Transverse colon (tissue), 4 donors: ENCODE data around the gene CAPZA2. TPM values are rescaled to one million over a fixed set of nuclear protein-coding genes. Genes with fewer than 3 reads are reported as not detected.

Experiments used
- DNase-seq: peaks from one replicate; pipeline ENCODE4 v3.0.0-alpha.2; 2019
- H3K27ac ChIP-seq, 4 donors: fragments of 200-600 bp; sonication (generic); 2 replicates each; pipeline ENCODE4 v1.5.1; 2016 to 2018; ENCODE audit warnings: inconsistent platforms in 4 of 4
- H3K27me3 ChIP-seq: fragments of 200-600 bp; sonication (generic); 2 replicates; pipeline ENCODE4 v1.5.1; 2017; ENCODE audit warnings: inconsistent platforms
- H3K36me3 ChIP-seq, 4 donors: fragments of 200-600 bp; sonication (generic); 2 replicates each; pipeline ENCODE4 v1.5.1; 2017 to 2019; ENCODE audit warnings: inconsistent platforms in 4 of 4
- H3K4me1 ChIP-seq, 4 donors: fragments of 200-600 bp; sonication (generic); 2 replicates each; pipeline ENCODE4 v1.5.1; 2017 to 2020; ENCODE audit warnings: inconsistent platforms in 4 of 4
- H3K4me3 ChIP-seq, 4 donors: fragments of 200-600 bp; sonication (generic); 1 replicate in 1 of 4; 2 replicates in 3 of 4; pipeline versions ENCODE4 v1.5.1 to v1.6.1; 2017 to 2019; ENCODE audit warnings: inconsistent platforms in 4 of 4
- H3K9me3 ChIP-seq, 2 donors: fragments of 200-600 bp; sonication (generic); 2 replicates each; pipeline ENCODE4 v1.5.1; 2017 to 2019; ENCODE audit warnings: inconsistent platforms in 2 of 2
- CTCF ChIP-seq, 5 experiments: fragments of 200-600 bp in 3 of 5; fragments of 450-650 bp in 2 of 5; sonication (generic) in 3 of 5; IDR thresholded peaks; 1 replicate in 2 of 5; 2 replicates in 3 of 5; pipeline ENCODE4 v1.5.1; 2016 to 2017; ENCODE audit warnings: antibody characterized with exemption in 5 of 5, inconsistent platforms in 3 of 5, mild to moderate bottlenecking in 2 of 5, moderate library complexity in 1 of 5
- EP300 ChIP-seq: sonication (generic); formaldehyde crosslinking; IDR thresholded peaks from one replicate; pipeline ENCODE4 v1.6.1; 2017; ENCODE audit warnings: antibody characterized with exemption, low read depth
- POLR2A ChIP-seq: fragments of 450-650 bp; IDR thresholded peaks from one replicate; pipeline ENCODE4 v1.6.1; 2016; ENCODE audit warnings: antibody characterized with exemption, mild to moderate bottlenecking, moderate library complexity
- POLR2AphosphoS5 ChIP-seq, 3 donors: sonication (generic); formaldehyde crosslinking; IDR thresholded peaks; one replicate each; pipeline ENCODE4 v1.6.1; 2016; ENCODE audit warnings: antibody characterized with exemption in 3 of 3
- WGBS, 2 donors: methylation state at CpG; one replicate each; pipeline ENCODE4 v1.1.5; 2018; ENCODE audit warnings: low coverage in 1 of 2; 5-methylcytosine and 5-hydroxymethylcytosine counted together
- in situ Hi-C, 4 donors: fragments of 200-750 bp; cut with MboI; loops; one replicate each; pipeline versions ENCODE4 v1.15.0 to v1.15.1; 2017; ENCODE audit warnings: low sequenced_read_pairs in 3 of 4, low pct_ligation_motif_present in 1 of 4, low pct_unique_long_range_greater_than_20kb in 1 of 4
- intact Hi-C: fragments of 100-400 bp; cut with DNase I; formaldehyde crosslinking; loops from one replicate; pipeline ENCODE4 v1.15.1; 2023; ENCODE audit warnings: low total_unique reads
- total RNA-seq, 4 donors: library from RNA; depleted of rRNA; stranded (reverse); fragments of >200 nt; gene quantifications; one replicate each; pipeline ENCODE4 v1.1.0, GENCODE V29; 2016

The CAPZA2 gene
- total RNA-seq, 4 donors from 2014 or later = 74.4 to 133 (median 88.5) TPM

- peaks cover 16 to 42% (median 36%) of the 10 kb centered on the region in 4 donors for H3K4me1 ChIP-seq
- TF ChIP-seq POLR2AphosphoS5 (IDR thresholded peaks at IDR 0.05) (no peak), POLR2A (no peak), EP300 (no peak), CTCF (IDR thresholded peaks at IDR 0.05) (no peak)
- H3K4me3 ChIP-seq = no peak overlapping the region
- H3K27ac ChIP-seq = no peak overlapping the region
- 82 to 85% methylated on average over 2 to 3 of the region's 3 CpGs for WGBS, 2 donors
- in situ Hi-C loops = no loop called here
- no peaks in the 10 kb centered on the region for H3K9me3 ChIP-seq
- intact Hi-C loops = no loop called here
- H3K36me3 ChIP-seq = no peaks in the 10 kb centered on the region
- no peaks in the 10 kb centered on the region for H3K27me3 ChIP-seq
- no peak for DNase-seq
Observed at GRCh38 chr7:116877443-116878217, 15.2 kb downstream of the CAPZA2 start.

- TF ChIP-seq CTCF (IDR thresholded peaks at IDR 0.05) (no peak), POLR2A (no peak), EP300 (no peak)
- 94 to 96% methylated on average over 3 of the region's 3 CpGs for WGBS, 2 donors
- peaks cover 0 to 7% (median 0%) of the 10 kb centered on the region in 4 donors for H3K36me3 ChIP-seq
- peaks cover 4 to 31% (median 10%) of the 10 kb centered on the region in 4 donors for H3K4me1 ChIP-seq
- in situ Hi-C loops = no loop called here
- H3K4me3 ChIP-seq = no peak overlapping the region
- DNase-seq = no peak
- H3K27ac ChIP-seq = no peak overlapping the region
- no peaks in the 10 kb centered on the region for H3K27me3 ChIP-seq
- intact Hi-C loops = no loop called here
- no peaks in the 10 kb centered on the region for H3K9me3 ChIP-seq
Observed at GRCh38 chr7:116884691-116885090, 22.3 kb downstream of the CAPZA2 start.

GRCh38 chr7:116885724-116886123 is 23.3 kb downstream of the CAPZA2 start:
- H3K4me1 ChIP-seq = peaks cover 4 to 31% (median 10%) of the 10 kb centered on the region in 4 donors
- in situ Hi-C loops = no loop called here
- no peak for DNase-seq
- peaks cover 0 to 7% (median 0%) of the 10 kb centered on the region in 4 donors for H3K36me3 ChIP-seq
- WGBS, 2 donors = 40 to 42% methylated on average over 1 to 2 of the region's 2 CpGs
- no peak for TF ChIP-seq CTCF (IDR thresholded peaks at IDR 0.05)
- TF ChIP-seq EP300 = no peak
- TF ChIP-seq POLR2A = no peak
- no peak for TF ChIP-seq POLR2AphosphoS5 (IDR thresholded peaks at IDR 0.05)
- no peak overlapping the region for H3K4me3 ChIP-seq
- no peak overlapping the region for H3K27ac ChIP-seq
- no peaks in the 10 kb centered on the region for H3K9me3 ChIP-seq
- intact Hi-C loops = no loop called here
- no peaks in the 10 kb centered on the region for H3K27me3 ChIP-seq

- TF ChIP-seq POLR2AphosphoS5 (IDR thresholded peaks at IDR 0.05) = no peak
- no peak for TF ChIP-seq EP300
- TF ChIP-seq CTCF (IDR thresholded peaks at IDR 0.05) = no peak
- TF ChIP-seq POLR2A = no peak
- H3K27ac ChIP-seq = no peak overlapping the region
- H3K9me3 ChIP-seq = no peaks in the 10 kb centered on the region
- in situ Hi-C loops (no loop called here), intact Hi-C loops (no loop called here)
- peaks cover 4 to 31% (median 10%) of the 10 kb centered on the region in 4 donors for H3K4me1 ChIP-seq
- H3K27me3 ChIP-seq = no peaks in the 10 kb centered on the region
- DNase-seq = no peak
- no peak overlapping the region for H3K4me3 ChIP-seq
- H3K36me3 ChIP-seq = peaks cover 0 to 15% (median 0%) of the 10 kb centered on the region in 4 donors
Observed at GRCh38 chr7:116886543-116887156, 24.3 kb downstream of the CAPZA2 start.
